KMS-11 (cell line): Measurements from ENCODE around the gene RASIP1.

Experiments
- H2AFZ ChIP-seq: fragments of 200-600 bp; sonication (generic); 2 replicates; pipeline ENCODE4 v1.6.1; 2016; ENCODE audit warnings: antibody characterized with exemption, mixed run types, low read depth
- H3K27ac ChIP-seq: fragments of 200-600 bp; sonication (generic); 2 replicates; pipeline ENCODE4 v1.6.1; 2016; ENCODE audit warnings: mild to moderate bottlenecking, mixed run types
- H3K27me3 ChIP-seq: fragments of 200-600 bp; sonication (generic); 2 replicates; pipeline ENCODE4 v1.6.1; 2017; ENCODE audit warnings: mild to moderate bottlenecking, low read depth, mixed run types, moderate library complexity; ENCODE audit not compliant: insufficient read depth
- H3K36me3 ChIP-seq: fragments of 200-600 bp; sonication (generic); 2 replicates; pipeline ENCODE4 v1.6.1; 2017; ENCODE audit warnings: mild to moderate bottlenecking, mixed run types; ENCODE audit not compliant: insufficient read depth
- H3K4me1 ChIP-seq: fragments of 200-600 bp; sonication (generic); 2 replicates; pipeline ENCODE4 v1.6.1; 2016; ENCODE audit warnings: mild to moderate bottlenecking, low read depth, mixed run types; ENCODE audit not compliant: poor library complexity, severe bottlenecking
- H3K4me2 ChIP-seq: fragments of 200-600 bp; sonication (generic); 2 replicates; pipeline ENCODE4 v1.7.0; 2016; ENCODE audit warnings: mild to moderate bottlenecking, mixed run types
- H3K4me3 ChIP-seq: fragments of 200-600 bp; sonication (generic); IDR thresholded peaks from 2 replicates; pipeline ENCODE4 v1.6.1; 2017; ENCODE audit warnings: low read depth, low read length, mixed read lengths; ENCODE audit not compliant: insufficient read depth
- H3K79me2 ChIP-seq: fragments of 200-600 bp; sonication (generic); 2 replicates; pipeline ENCODE4 v1.6.1; 2016; ENCODE audit warnings: low read depth, mixed run types; ENCODE audit not compliant: insufficient read depth
- H3K9ac ChIP-seq: fragments of 200-600 bp; sonication (generic); 2 replicates; pipeline ENCODE4 v1.6.1; 2016; ENCODE audit warnings: mild to moderate bottlenecking, mixed run types
- H4K20me1 ChIP-seq: fragments of 200-600 bp; sonication (generic); 2 replicates; pipeline ENCODE4 v1.6.1; 2016; ENCODE audit warnings: mild to moderate bottlenecking, mixed run types; ENCODE audit not compliant: insufficient read depth
- CTCF ChIP-seq: fragments of 200-600 bp; sonication (generic); conservative IDR thresholded peaks from 2 replicates; pipeline ENCODE4 v1.6.1; 2017; ENCODE audit warnings: low read depth, mild to moderate bottlenecking, antibody characterized with exemption, low read length, moderate library complexity, mixed read lengths

RASIP1 gene

GRCh38 chr19:48760504-48761205, 20.2 kb upstream of the RASIP1 start:
- Histone ChIP-seq H3K9ac (no peak overlapping the region), H3K4me3 (no peak overlapping the region), H4K20me1 (no peaks in the 10 kb centered on the region), H3K36me3 (no peaks in the 10 kb centered on the region), H2AFZ (peak overlapping the region; percentile 18; the same call in 1 of the 2 replicates), H3K27me3 (peaks cover 64% of the 10 kb centered on the region), H3K79me2 (no peaks in the 10 kb centered on the region), H3K27ac (no peak overlapping the region), H3K4me1 (peaks cover 3% of the 10 kb centered on the region), H3K4me2 (no peak overlapping the region)
- no peak for TF ChIP-seq CTCF

GRCh38 chr19:48757741-48758144, 17.3 kb upstream of the RASIP1 start:
- no peaks in the 10 kb centered on the region for H4K20me1 ChIP-seq
- H3K4me3 ChIP-seq: no peak overlapping the region
- no peak overlapping the region for H3K9ac ChIP-seq
- H3K4me1 ChIP-seq: peaks cover 14% of the 10 kb centered on the region
- no peak for TF ChIP-seq CTCF
- H2AFZ ChIP-seq: no peak overlapping the region
- H3K4me2 ChIP-seq: no peak overlapping the region
- H3K36me3 ChIP-seq: no peaks in the 10 kb centered on the region
- no peak overlapping the region for H3K27ac ChIP-seq
- no peaks in the 10 kb centered on the region for H3K79me2 ChIP-seq
- peaks cover 51% of the 10 kb centered on the region for H3K27me3 ChIP-seq

GRCh38 chr19:48757089-48757675, 16.8 kb upstream of the RASIP1 start:
- Histone ChIP-seq H3K4me3 (no peak overlapping the region), H3K27me3 (peaks cover 51% of the 10 kb centered on the region), H3K27ac (no peak overlapping the region), H3K9ac (no peak overlapping the region), H3K36me3 (no peaks in the 10 kb centered on the region), H4K20me1 (no peaks in the 10 kb centered on the region), H2AFZ (no peak overlapping the region), H3K79me2 (no peaks in the 10 kb centered on the region), H3K4me1 (peaks cover 14% of the 10 kb centered on the region), H3K4me2 (no peak overlapping the region)
- TF ChIP-seq CTCF: no peak

- Histone ChIP-seq H3K9ac (no peak overlapping the region), H3K27me3 (peaks cover 53% of the 10 kb centered on the region), H3K79me2 (no peaks in the 10 kb centered on the region), H3K4me1 (peaks cover 14% of the 10 kb centered on the region), H4K20me1 (no peaks in the 10 kb centered on the region), H3K36me3 (no peaks in the 10 kb centered on the region), H3K4me3 (no peak overlapping the region), H2AFZ (no peak overlapping the region), H3K4me2 (no peak overlapping the region), H3K27ac (no peak overlapping the region)
- TF ChIP-seq CTCF: no peak
These were observed 16.3 kb upstream of the RASIP1 start for GRCh38 chr19:48756686-48757085.
